ENCODE data around the gene BCL2L14.

BCL2L14 gene

GRCh38 chr12:12133259-12133658 is 62.5 kb downstream of the BCL2L14 start:
- Histone ChIP-seq H3K36me3 (ENCODE audit: control insufficient read depth in 2 of 2, insufficient read depth in 1 of 2, low read length in 2 of 2) (peaks cover 12 to 19% of the 10 kb centered on the region in 2 experiments), H3K4me1 (ENCODE audit: control insufficient read depth, insufficient read depth, low read length) (no peaks in the 10 kb centered on the region), H3K4me3 (ENCODE audit: low read depth, low read length) (no peak overlapping the region), H3K9me3 (ENCODE audit: control insufficient read depth, insufficient read depth, low read depth, low read length) (no peaks in the 10 kb centered on the region), H3K27ac (ENCODE audit: extremely low read depth, low read depth, low read length) (no peak overlapping the region)
- no peak for TF ChIP-seq ZNF530 (tag by site-specific recombination; IDR thresholded peaks at IDR 0.05; ENCODE audit: low read depth)
- no peak for TF ChIP-seq ZNF202 (tag by site-specific recombination; IDR thresholded peaks at IDR 0.05; ENCODE audit: borderline replicate concordance)
- no peak for TF ChIP-seq ZBTB1 (tag by site-specific recombination; IDR thresholded peaks at IDR 0.05)
- TF ChIP-seq ZSCAN30 (tag by site-specific recombination; IDR thresholded peaks at IDR 0.05) = no peak
- TF ChIP-seq ZNF350 (tag by site-specific recombination; IDR thresholded peaks at IDR 0.05) = no peak
- TF ChIP-seq REPIN1 (tag by site-specific recombination; IDR thresholded peaks at IDR 0.05; ENCODE audit: low read depth) = no peak
- TF ChIP-seq SETDB1 (IDR thresholded peaks at IDR 0.05; ENCODE audit: insufficient read length, low read length) = no peak
- no peak for TF ChIP-seq ZNF571 (tag by site-specific recombination; IDR thresholded peaks at IDR 0.05)
- TF ChIP-seq ZNF391 (tag by site-specific recombination; IDR thresholded peaks at IDR 0.05; ENCODE audit: borderline replicate concordance, low read depth) = no peak
- no peak for TF ChIP-seq ZNF10 (tag by site-specific recombination; IDR thresholded peaks at IDR 0.05)
- no peak for TF ChIP-seq KLF7 (tag by site-specific recombination; IDR thresholded peaks at IDR 0.05; ENCODE audit: borderline replicate concordance)
- POLR2A ChIA-PET = no interaction called here
- CTCF ChIA-PET = no interaction called here

- Histone ChIP-seq H3K36me3 (ENCODE audit: control insufficient read depth in 2 of 2, insufficient read depth in 1 of 2, low read length in 2 of 2) (peaks cover 12 to 21% of the 10 kb centered on the region in 2 experiments), H3K27ac (ENCODE audit: extremely low read depth, low read depth, low read length) (no peak overlapping the region), H3K9me3 (ENCODE audit: control insufficient read depth, insufficient read depth, low read depth, low read length) (no peaks in the 10 kb centered on the region), H3K4me3 (ENCODE audit: low read depth, low read length) (no peak overlapping the region), H3K4me1 (ENCODE audit: control insufficient read depth, insufficient read depth, low read length) (no peaks in the 10 kb centered on the region)
- ChIA-PET POLR2A (no interaction called here), CTCF (no interaction called here)
- TF ChIP-seq ZBTB49 (tag by site-specific recombination; IDR thresholded peaks at IDR 0.05; ENCODE audit: low read depth) = no peak
- TF ChIP-seq ZNF211 (tag by site-specific recombination; IDR thresholded peaks at IDR 0.05; ENCODE audit: low read depth) = no peak
- TF ChIP-seq ZBTB8A (tag by site-specific recombination; IDR thresholded peaks at IDR 0.05) = no peak
- TF ChIP-seq TCF7L2 (IDR thresholded peaks at IDR 0.05; ENCODE audit: borderline replicate concordance, low read depth, low read length) = no peak
- TF ChIP-seq ZNF146 (tag by site-specific recombination; IDR thresholded peaks at IDR 0.05) = no peak
- no peak for TF ChIP-seq SP3 (tag by site-specific recombination; IDR thresholded peaks at IDR 0.05)
- no peak for TF ChIP-seq HIC1 (tag by site-specific recombination; IDR thresholded peaks at IDR 0.05)
- no peak for TF ChIP-seq BCL6B (tag by site-specific recombination; IDR thresholded peaks at IDR 0.05)
These were observed 63.0 kb downstream of the BCL2L14 start for GRCh38 chr12:12133785-12134184.
